ENCODE measurements around the gene KLK1.
A peak's percentile ranks its signal among the peaks of the same experiment; 100 is the strongest.
"Not testable (repeated sequence)": the region's sequence is repeated elsewhere in the genome, so short reads cannot be mapped to it uniquely, and the experiment has no call there.

The KLK1 gene

GRCh38 chr19:50796128-50796633 lies 27.4 kb downstream of the KLK1 start:
- peak; percentile 53 for DNase-seq
- in situ Hi-C loops (cut with MboI; ENCODE audit: low pct_unique_long_range_greater_than_20kb, low sequenced_read_pairs): loop anchor here (25.0 kb wide), 1 partner anchor 434 kb away; the partner anchor contains the start of gene NAPSA

- in situ Hi-C loops (cut with MboI; ENCODE audit: low pct_unique_long_range_greater_than_20kb, low sequenced_read_pairs): loop anchor here (25.0 kb wide), 1 partner anchor 433 kb away; the partner anchor contains the start of gene NAPSA
- peak; percentile 41 for DNase-seq
Observed at GRCh38 chr19:50795664-50796073, 27.9 kb downstream of the KLK1 start.

GRCh38 chr19:50794876-50795663 lies 28.5 kb downstream of the KLK1 start:
- in situ Hi-C loops (cut with MboI; ENCODE audit: low pct_unique_long_range_greater_than_20kb, low sequenced_read_pairs): loop anchor here (25.0 kb wide), 1 partner anchor 433 kb away; the partner anchor contains the start of gene NAPSA
- DNase-seq: peak; percentile 65

GRCh38 chr19:50794074-50794875 lies 29.3 kb downstream of the KLK1 start:
- in situ Hi-C loops (cut with MboI; ENCODE audit: low pct_unique_long_range_greater_than_20kb, low sequenced_read_pairs): loop anchor here (25.0 kb wide), 1 partner anchor 432 kb away; the partner anchor contains the start of gene NAPSA
- DNase-seq: peak; percentile 69

GRCh38 chr19:50793558-50794065 lies 30.0 kb downstream of the KLK1 start:
- DNase-seq: no peak
- in situ Hi-C loops (cut with MboI; ENCODE audit: low pct_unique_long_range_greater_than_20kb, low sequenced_read_pairs): loop anchor here (25.0 kb wide), 1 partner anchor 431 kb away; the partner anchor contains the start of gene NAPSA

GRCh38 chr19:50792272-50793250 lies 31.0 kb downstream of the KLK1 start:
- in situ Hi-C loops (cut with MboI; ENCODE audit: low pct_unique_long_range_greater_than_20kb, low sequenced_read_pairs): loop anchor here (25.0 kb wide), 1 partner anchor 430 kb away; the partner anchor contains the start of gene NAPSA
- no peak for DNase-seq

GRCh38 chr19:50791594-50792271 lies 31.9 kb downstream of the KLK1 start:
- no peak for DNase-seq
- in situ Hi-C loops (cut with MboI; ENCODE audit: low pct_unique_long_range_greater_than_20kb, low sequenced_read_pairs): loop anchor here (25.0 kb wide), 1 partner anchor 429 kb away; the partner anchor contains the start of gene NAPSA

GRCh38 chr19:50790922-50791467 lies 32.6 kb downstream of the KLK1 start:
- in situ Hi-C loops (cut with MboI; ENCODE audit: low pct_unique_long_range_greater_than_20kb, low sequenced_read_pairs): loop anchor here (25.0 kb wide), 1 partner anchor 429 kb away; the partner anchor contains the start of gene NAPSA

GRCh38 chr19:50790396-50790795 lies 33.2 kb downstream of the KLK1 start, which contains the start of gene ACP4:
TSS of gene ACP4 (plus strand) at chr19:50790415. CDS start at chr19:50790415, 0 bp downstream.
- in situ Hi-C loops (cut with MboI; ENCODE audit: low pct_unique_long_range_greater_than_20kb, low sequenced_read_pairs): loop anchor here (25.0 kb wide), 1 partner anchor 428 kb away; the partner anchor contains the start of gene NAPSA

More at GRCh38 chr19:50790922-50791467, 32.6 kb downstream of the KLK1 start:
- no peak for DNase-seq

GRCh38 chr19:50785329-50785728 lies 38.3 kb downstream of the KLK1 start:
- in situ Hi-C loops (cut with MboI; ENCODE audit: low pct_unique_long_range_greater_than_20kb, low sequenced_read_pairs): loop anchor here (25.0 kb wide), 1 partner anchor 423 kb away; the partner anchor contains the start of gene NAPSA
- no peak for DNase-seq

More at GRCh38 chr19:50790396-50790795, 33.2 kb downstream of the KLK1 start, which contains the start of gene ACP4:
- DNase-seq: no peak

- no peak for DNase-seq
- in situ Hi-C loops (cut with MboI; ENCODE audit: low pct_unique_long_range_greater_than_20kb, low sequenced_read_pairs): loop anchor here (25.0 kb wide), 1 partner anchor 422 kb away; the partner anchor contains the start of gene NAPSA
Observed at GRCh38 chr19:50784710-50785109, 38.9 kb downstream of the KLK1 start.

GRCh38 chr19:50783848-50784152 lies 39.8 kb downstream of the KLK1 start:
- in situ Hi-C loops (cut with MboI; ENCODE audit: low pct_unique_long_range_greater_than_20kb, low sequenced_read_pairs): loop anchor here (25.0 kb wide), 1 partner anchor 421 kb away; the partner anchor contains the start of gene NAPSA
- DNase-seq: not testable (repeated sequence)

- in situ Hi-C loops (cut with MboI; ENCODE audit: low pct_unique_long_range_greater_than_20kb, low sequenced_read_pairs): loop anchor here (25.0 kb wide), 1 partner anchor 419 kb away; the partner anchor contains the start of gene NAPSA
- no peak for DNase-seq
Observed at GRCh38 chr19:50780753-50781435, 42.7 kb downstream of the KLK1 start.

- in situ Hi-C loops (cut with MboI; ENCODE audit: low pct_unique_long_range_greater_than_20kb, low sequenced_read_pairs): loop anchor here (25.0 kb wide), 1 partner anchor 417 kb away; the partner anchor contains the start of gene NAPSA
- DNase-seq: no peak
Observed at GRCh38 chr19:50779504-50780457, 43.8 kb downstream of the KLK1 start.

GRCh38 chr19:50778906-50779430 lies 44.6 kb downstream of the KLK1 start:
- in situ Hi-C loops (cut with MboI; ENCODE audit: low pct_unique_long_range_greater_than_20kb, low sequenced_read_pairs): loop anchor here (25.0 kb wide), 1 partner anchor 417 kb away; the partner anchor contains the start of gene NAPSA
- no peak for DNase-seq

Data from KBM-7 (cell line).